HCT116 (cell line): Measurements from ENCODE around the gene MMAA. TPM values are rescaled to one million over a fixed set of nuclear protein-coding genes. Genes with fewer than 3 reads are reported as not detected.
A peak's percentile ranks its signal among the peaks of the same experiment; 100 is the strongest.

ENCODE experiments used
- ATAC-seq: fragments of 200-7000 bp; cut with Tn5 transposase; 2 replicates; pipeline ENCODE4 v1.9.1; 2020; ENCODE audit warnings: mild to moderate bottlenecking, moderate library complexity
- BruUV-seq: library from RNA; stranded (reverse); fragments of 400-500 nt; replicated peaks from 2 replicates; lab custom pipeline; 2021; lab: Mats Ljungman, UMichigan
- CTCF ChIA-PET: fragments of 300-600 bp; sonication (Branson Sonifier 250); formaldehyde crosslinking; loops from one replicate; lab custom pipeline; 2021; ENCODE audit warnings: antibody characterized with exemption; lab: Charles Lee
- POLR2A ChIA-PET: fragments of 300-600, 350-600 bp; sonication (Branson Sonifier 250); formaldehyde crosslinking; loops from one replicate; lab custom pipeline; 2021; ENCODE audit warnings: antibody characterized with exemption; lab: Charles Lee
- RAD21 ChIA-PET, 2 experiments: fragments of 300-600 bp; sonication (Branson Sonifier 250); formaldehyde crosslinking; loops; one replicate each; lab custom pipeline; 2023; ENCODE audit warnings: low total read pairs in 2 of 2; ENCODE audit not compliant: uncharacterized antibody in 2 of 2, unreplicated experiment in 2 of 2, low non-redundant PET in 1 of 2; lab: Charles Lee
- DNase-seq: peaks from one replicate; pipeline ENCODE4 v3.0.0-alpha.2; 2010; ENCODE audit warnings: low read depth, low spot score
- H2AFZ ChIP-seq: fragments of 200-600 bp; shearing (Covaris generic), sonication (generic); 2 replicates; pipeline ENCODE4 v1.6.1; 2017; ENCODE audit warnings: low read depth, mixed run types, mixed read lengths, antibody characterized with exemption, low read length; ENCODE audit not compliant: poor library complexity, severe bottlenecking
- H3K27ac ChIP-seq: 2 replicates; pipeline ENCODE4 v1.5.1; 2012; ENCODE audit warnings: low read depth, low read length
- H3K27me3 ChIP-seq: fragments of 200-600 bp; sonication (generic); 2 replicates; pipeline ENCODE4 v1.6.1; 2016; ENCODE audit warnings: mixed run types, low read length, mixed read lengths; ENCODE audit not compliant: insufficient read depth
- H3K36me3 ChIP-seq, 2 experiments: fragments of 200-500 bp in 1 of 2; fragments of 200-600 bp in 1 of 2; sonication (Bioruptor generic) in 1 of 2; sonication (generic) in 1 of 2; 2 replicates each; pipeline versions ENCODE4 v1.5.1 to v1.6.1; 2014 to 2016; ENCODE audit warnings: low read length in 2 of 2, inconsistent platforms in 1 of 2, mixed read lengths in 1 of 2, mixed run types in 1 of 2; ENCODE audit not compliant: insufficient read depth in 2 of 2, control insufficient read depth in 1 of 2
- H3K4me1 ChIP-seq, 2 experiments: fragments of 200-600 bp in 1 of 2; sonication (generic) in 1 of 2; 2 replicates each; pipeline versions ENCODE4 v1.5.1 to v1.6.1; 2012 to 2017; ENCODE audit warnings: low read length in 2 of 2, inconsistent platforms in 1 of 2, mild to moderate bottlenecking in 1 of 2, mixed read lengths in 1 of 2, mixed run types in 1 of 2, moderate library complexity in 1 of 2; ENCODE audit not compliant: insufficient read depth in 2 of 2, control insufficient read depth in 1 of 2
- H3K4me2 ChIP-seq: fragments of 200-600 bp; sonication (generic); 2 replicates; pipeline ENCODE4 v1.6.1; 2017; ENCODE audit warnings: mixed run types, low read length, mixed read lengths
- H3K4me3 ChIP-seq, 2 experiments: fragments of 200-600 bp in 1 of 2; sonication (generic) in 1 of 2; replicated peaks in 1 of 2; 2 replicates each; pipeline ENCODE4 v1.5.1; 2011 to 2016; ENCODE audit warnings: low read length in 2 of 2, control low read depth in 1 of 2, low read depth in 1 of 2, mild to moderate bottlenecking in 1 of 2, mixed read lengths in 1 of 2, mixed run types in 1 of 2
- H3K79me2 ChIP-seq: fragments of 200-600 bp; sonication (generic); 2 replicates; pipeline ENCODE4 v1.6.1; 2017; ENCODE audit warnings: mild to moderate bottlenecking, mixed run types, low read length, moderate library complexity, mixed read lengths; ENCODE audit not compliant: insufficient read depth
- H3K9ac ChIP-seq: fragments of 200-600 bp; sonication (generic); 2 replicates; pipeline ENCODE4 v1.6.1; 2016; ENCODE audit warnings: low read length, mixed read lengths
- H3K9me2 ChIP-seq: fragments of 200-600 bp; sonication (generic), shearing (Covaris generic); 2 replicates; pipeline ENCODE4 v1.6.1; 2017; ENCODE audit warnings: mixed run types, mild to moderate bottlenecking, moderate library complexity; ENCODE audit not compliant: insufficient read depth
- H3K9me3 ChIP-seq, 2 experiments: fragments of 200-500 bp in 1 of 2; fragments of 200-600 bp in 1 of 2; sonication (Bioruptor generic) in 1 of 2; sonication (generic) in 1 of 2; 2 replicates each; pipeline ENCODE4 v1.6.1; 2014 to 2017; ENCODE audit warnings: low read length in 2 of 2, mixed read lengths in 2 of 2, inconsistent platforms in 1 of 2, low read depth in 1 of 2, mild to moderate bottlenecking in 1 of 2, mixed run types in 1 of 2, moderate library complexity in 1 of 2; ENCODE audit not compliant: control insufficient read depth in 1 of 2, insufficient read depth in 1 of 2
- H4K20me1 ChIP-seq: fragments of 200-600 bp; sonication (generic), shearing (Covaris generic); 2 replicates; pipeline ENCODE4 v1.6.1; 2017; ENCODE audit warnings: mixed run types, mild to moderate bottlenecking, moderate library complexity; ENCODE audit not compliant: insufficient read depth
- CEBPB ChIP-seq: IDR thresholded peaks from 2 replicates; pipeline ENCODE4 v1.6.1; 2012; ENCODE audit warnings: low read depth
- FOSL1 ChIP-seq: IDR thresholded peaks from 2 replicates; pipeline ENCODE4 v1.6.1; 2012; ENCODE audit warnings: low read depth
- POLR2AphosphoS5 ChIP-seq: IDR thresholded peaks from 2 replicates; pipeline ENCODE4 v1.6.1; 2011; ENCODE audit warnings: mild to moderate bottlenecking, low read depth, low read length, moderate library complexity
- RAD21 ChIP-seq: IDR thresholded peaks from 2 replicates; pipeline ENCODE4 v1.6.1; 2012; ENCODE audit warnings: low read depth, mild to moderate bottlenecking
- SIN3A ChIP-seq: IDR thresholded peaks from 2 replicates; pipeline ENCODE4 v1.6.1; 2012; ENCODE audit warnings: low read depth
- TCF7L2 ChIP-seq: IDR thresholded peaks from 2 replicates; pipeline ENCODE4 v1.7.0; 2011; ENCODE audit warnings: borderline replicate concordance, inconsistent platforms; ENCODE audit not compliant: insufficient read depth, insufficient read length; ENCODE audit errors: extremely low read depth
- YY1 ChIP-seq: IDR thresholded peaks from 2 replicates; pipeline ENCODE4 v1.6.1; 2011; ENCODE audit warnings: low read length, low read depth, moderate library complexity, mild to moderate bottlenecking; ENCODE audit not compliant: insufficient replicate concordance; ENCODE audit errors: extremely low read depth
- ZFX ChIP-seq: fragments of 450-650 bp; IDR thresholded peaks from 2 replicates; pipeline ENCODE4 v1.6.1; 2017
- intact Hi-C: fragments of 100-400 bp; cut with micrococcal nuclease; formaldehyde crosslinking; loops from 2 replicates; pipeline ENCODE4 v1.10.0; 2022
- total RNA-seq: library from RNA; stranded (reverse); gene quantifications from one replicate; pipeline ENCODE4 v1.2.1, GENCODE V29; 2021; ENCODE audit not compliant: unreplicated experiment
- TF ChIP-seq, protein P1 (sequence below): IDR thresholded peaks from 2 replicates; pipeline ENCODE4 v1.6.1; 2012; ENCODE audit warnings: low read depth
- TF ChIP-seq, protein P2 (sequence below): IDR thresholded peaks from 2 replicates; pipeline ENCODE4 v1.6.1; 2012
- TF ChIP-seq, protein P3 (sequence below), 3 experiments: fragments of 200-600 bp in 1 of 3; sonication (generic) in 1 of 3; IDR thresholded peaks in 2 of 3; conservative IDR thresholded peaks in 1 of 3; 2 replicates each; pipeline ENCODE4 v1.5.1; 2012 to 2017; ENCODE audit warnings: low read depth in 2 of 3, low read length in 2 of 3, antibody characterized with exemption in 1 of 3, borderline replicate concordance in 1 of 3, control low read depth in 1 of 3, mild to moderate bottlenecking in 1 of 3, mixed read lengths in 1 of 3, mixed run types in 1 of 3, moderate library complexity in 1 of 3; ENCODE audit not compliant: insufficient read depth in 1 of 3

Gene MMAA
- total RNA-seq, 1 experiment from 2014 or later = 3.6 TPM

DNA sequence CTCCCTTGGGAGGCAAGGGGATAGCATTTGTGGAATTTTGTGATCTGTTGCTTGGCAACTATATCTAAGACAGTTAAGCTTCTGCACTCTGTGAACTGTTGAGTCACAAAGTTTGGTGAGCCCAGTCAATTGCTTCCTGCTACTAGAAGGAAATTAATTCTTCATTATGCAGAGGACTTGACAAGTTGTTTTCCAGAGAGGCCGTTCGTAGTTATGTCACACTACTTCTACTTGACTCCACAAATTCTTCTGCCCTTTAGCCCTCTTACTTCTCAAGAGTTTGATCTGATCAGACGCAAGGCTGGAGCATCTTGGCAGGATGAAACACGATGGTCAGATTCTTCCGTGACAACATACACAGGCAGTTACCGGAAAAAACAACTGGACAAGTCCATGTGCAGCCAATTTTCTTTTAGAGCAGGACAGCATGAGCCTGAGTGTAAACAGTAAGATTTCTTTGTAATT is 60.8 kb downstream of the MMAA start, which contains the start of gene C4orf51:
TSS of gene C4orf51 (plus strand) at position 156 of the 465 bp plus-strand sequence. CDS start at position 214, 58 bp downstream.
- Histone ChIP-seq H4K20me1 (no peaks in the 10 kb centered on the region), H3K9ac (no peak within 1 kb of the TSS), H3K9me3 (no peaks in the 10 kb centered on the region), H3K4me3 (no peak within 1 kb of the TSS), H3K27ac (no peak within 1 kb of the TSS), H3K4me2 (peak within 1 kb of the TSS; percentile 43), H3K4me1 (peaks cover 11 to 17% of the 10 kb centered on the region in 2 experiments; a peak in 3 of 4 replicates), H3K27me3 (no peaks in the 10 kb centered on the region), H3K9me2 (no peaks in the 10 kb centered on the region), H3K79me2 (no peaks in the 10 kb centered on the region), H3K36me3 (no peaks in the 10 kb centered on the region), H2AFZ (peak within 1 kb of the TSS; percentile 57)
- ATAC-seq = peak; percentile 32; the same call in 1 of the 2 replicates
- POLR2A ChIA-PET = no interaction called here
- intact Hi-C loops = no loop called here
- RAD21 ChIA-PET = no interaction called here
- DNase-seq = no peak
- no TSS peak for BruUV-seq
- no peak for TF ChIP-seq FOSL1
- TF ChIP-seq POLR2AphosphoS5 = no peak
- CTCF ChIA-PET = no interaction called here

DNA sequence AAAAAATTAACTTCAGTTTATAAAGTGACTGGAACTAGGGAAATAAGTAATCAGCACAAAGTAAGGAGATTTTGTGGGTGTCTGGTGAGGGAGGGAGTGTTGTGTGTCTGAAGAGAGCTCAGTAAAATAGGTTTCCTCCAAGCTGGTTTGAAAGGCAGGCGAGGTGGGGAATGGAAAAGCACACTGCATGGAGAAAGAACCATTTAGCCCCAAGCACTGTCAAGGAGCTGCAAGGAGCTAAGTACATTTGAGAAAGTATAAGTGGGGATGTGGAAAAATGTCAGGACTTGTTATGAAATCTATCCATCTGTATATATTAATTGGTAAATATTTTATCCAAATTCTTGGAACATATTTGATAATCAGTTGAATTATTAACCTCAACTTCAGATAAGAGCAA is 61.7 kb downstream of the MMAA start:
- intact Hi-C loops = no loop called here

More for the DNA sequence above, 61.7 kb downstream of the MMAA start:
- Histone ChIP-seq H3K4me2 (no peak overlapping the region), H3K36me3 (no peaks in the 10 kb centered on the region), H3K79me2 (no peaks in the 10 kb centered on the region), H4K20me1 (no peaks in the 10 kb centered on the region), H3K4me1 (peaks cover 11 to 17% of the 10 kb centered on the region in 2 experiments; a peak in 3 of 4 replicates), H3K27me3 (no peaks in the 10 kb centered on the region), H2AFZ (peak overlapping the region; percentile 57), H3K27ac (no peak overlapping the region), H3K9me3 (no peaks in the 10 kb centered on the region), H3K4me3 (no peak overlapping the region), H3K9me2 (no peaks in the 10 kb centered on the region), H3K9ac (no peak overlapping the region)
- BruUV-seq = no TSS peak
- POLR2A ChIA-PET = no interaction called here
- CTCF ChIA-PET = no interaction called here
- RAD21 ChIA-PET = no interaction called here
- ATAC-seq = no peak
- DNase-seq = no peak
- TF ChIP-seq ZFX (no peak), RAD21 (no peak), YY1 (no peak), FOSL1 (no peak), TCF7L2 (no peak), CEBPB (no peak), POLR2AphosphoS5 (no peak), SIN3A (no peak)
- TF ChIP-seq, protein P1, sequence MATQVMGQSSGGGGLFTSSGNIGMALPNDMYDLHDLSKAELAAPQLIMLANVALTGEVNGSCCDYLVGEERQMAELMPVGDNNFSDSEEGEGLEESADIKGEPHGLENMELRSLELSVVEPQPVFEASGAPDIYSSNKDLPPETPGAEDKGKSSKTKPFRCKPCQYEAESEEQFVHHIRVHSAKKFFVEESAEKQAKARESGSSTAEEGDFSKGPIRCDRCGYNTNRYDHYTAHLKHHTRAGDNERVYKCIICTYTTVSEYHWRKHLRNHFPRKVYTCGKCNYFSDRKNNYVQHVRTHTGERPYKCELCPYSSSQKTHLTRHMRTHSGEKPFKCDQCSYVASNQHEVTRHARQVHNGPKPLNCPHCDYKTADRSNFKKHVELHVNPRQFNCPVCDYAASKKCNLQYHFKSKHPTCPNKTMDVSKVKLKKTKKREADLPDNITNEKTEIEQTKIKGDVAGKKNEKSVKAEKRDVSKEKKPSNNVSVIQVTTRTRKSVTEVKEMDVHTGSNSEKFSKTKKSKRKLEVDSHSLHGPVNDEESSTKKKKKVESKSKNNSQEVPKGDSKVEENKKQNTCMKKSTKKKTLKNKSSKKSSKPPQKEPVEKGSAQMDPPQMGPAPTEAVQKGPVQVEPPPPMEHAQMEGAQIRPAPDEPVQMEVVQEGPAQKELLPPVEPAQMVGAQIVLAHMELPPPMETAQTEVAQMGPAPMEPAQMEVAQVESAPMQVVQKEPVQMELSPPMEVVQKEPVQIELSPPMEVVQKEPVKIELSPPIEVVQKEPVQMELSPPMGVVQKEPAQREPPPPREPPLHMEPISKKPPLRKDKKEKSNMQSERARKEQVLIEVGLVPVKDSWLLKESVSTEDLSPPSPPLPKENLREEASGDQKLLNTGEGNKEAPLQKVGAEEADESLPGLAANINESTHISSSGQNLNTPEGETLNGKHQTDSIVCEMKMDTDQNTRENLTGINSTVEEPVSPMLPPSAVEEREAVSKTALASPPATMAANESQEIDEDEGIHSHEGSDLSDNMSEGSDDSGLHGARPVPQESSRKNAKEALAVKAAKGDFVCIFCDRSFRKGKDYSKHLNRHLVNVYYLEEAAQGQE = no peak
- TF ChIP-seq, protein P2, sequence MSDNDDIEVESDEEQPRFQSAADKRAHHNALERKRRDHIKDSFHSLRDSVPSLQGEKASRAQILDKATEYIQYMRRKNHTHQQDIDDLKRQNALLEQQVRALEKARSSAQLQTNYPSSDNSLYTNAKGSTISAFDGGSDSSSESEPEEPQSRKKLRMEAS = no peak
- TF ChIP-seq, protein P3, sequence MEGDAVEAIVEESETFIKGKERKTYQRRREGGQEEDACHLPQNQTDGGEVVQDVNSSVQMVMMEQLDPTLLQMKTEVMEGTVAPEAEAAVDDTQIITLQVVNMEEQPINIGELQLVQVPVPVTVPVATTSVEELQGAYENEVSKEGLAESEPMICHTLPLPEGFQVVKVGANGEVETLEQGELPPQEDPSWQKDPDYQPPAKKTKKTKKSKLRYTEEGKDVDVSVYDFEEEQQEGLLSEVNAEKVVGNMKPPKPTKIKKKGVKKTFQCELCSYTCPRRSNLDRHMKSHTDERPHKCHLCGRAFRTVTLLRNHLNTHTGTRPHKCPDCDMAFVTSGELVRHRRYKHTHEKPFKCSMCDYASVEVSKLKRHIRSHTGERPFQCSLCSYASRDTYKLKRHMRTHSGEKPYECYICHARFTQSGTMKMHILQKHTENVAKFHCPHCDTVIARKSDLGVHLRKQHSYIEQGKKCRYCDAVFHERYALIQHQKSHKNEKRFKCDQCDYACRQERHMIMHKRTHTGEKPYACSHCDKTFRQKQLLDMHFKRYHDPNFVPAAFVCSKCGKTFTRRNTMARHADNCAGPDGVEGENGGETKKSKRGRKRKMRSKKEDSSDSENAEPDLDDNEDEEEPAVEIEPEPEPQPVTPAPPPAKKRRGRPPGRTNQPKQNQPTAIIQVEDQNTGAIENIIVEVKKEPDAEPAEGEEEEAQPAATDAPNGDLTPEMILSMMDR (IDR thresholded peaks at IDR 0.05 in 2 of 3, conservative IDR thresholded peaks at IDR 0.05 in 1 of 3; ENCODE audit: borderline replicate concordance in 1 of 3, insufficient read depth in 1 of 3, low read depth in 2 of 3, low read length in 2 of 3) = no peak
